ENCODE measurements around the gene SNAPIN.
"Not testable (repeated sequence)": the region's sequence is repeated elsewhere in the genome, so short reads cannot be mapped to it uniquely, and the experiment has no call there.

Gene SNAPIN

GRCh38 chr1:153646672-153647345 lies 11.7 kb upstream of the SNAPIN start:
- in situ Hi-C loops (cut with MboI; ENCODE audit: low sequenced_read_pairs), result no loop called here

DNA sequence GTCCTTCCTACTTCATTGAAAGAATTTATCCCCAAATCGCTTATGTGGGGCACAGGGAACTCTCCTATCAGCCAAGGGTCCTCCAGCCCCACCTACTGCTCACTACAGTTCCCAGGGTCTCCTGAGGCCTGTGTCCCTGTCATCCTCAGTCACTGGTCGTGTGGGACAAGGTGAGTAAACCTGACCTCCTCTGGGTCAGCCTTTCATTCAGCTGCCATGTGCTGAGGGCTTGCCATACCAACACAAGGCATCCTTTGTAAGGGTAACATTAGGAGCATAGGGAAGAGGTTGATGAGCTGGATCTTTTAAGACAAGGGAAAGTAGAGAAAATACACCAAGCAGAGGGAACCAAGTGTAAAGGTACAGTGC lies 11.2 kb upstream of the SNAPIN start:
- in situ Hi-C loops (cut with MboI; ENCODE audit: low sequenced_read_pairs), result no loop called here

- in situ Hi-C loops (cut with MboI; ENCODE audit: low sequenced_read_pairs), result no loop called here
Measured at GRCh38 chr1:153648000-153648643, 10.4 kb upstream of the SNAPIN start.

DNA sequence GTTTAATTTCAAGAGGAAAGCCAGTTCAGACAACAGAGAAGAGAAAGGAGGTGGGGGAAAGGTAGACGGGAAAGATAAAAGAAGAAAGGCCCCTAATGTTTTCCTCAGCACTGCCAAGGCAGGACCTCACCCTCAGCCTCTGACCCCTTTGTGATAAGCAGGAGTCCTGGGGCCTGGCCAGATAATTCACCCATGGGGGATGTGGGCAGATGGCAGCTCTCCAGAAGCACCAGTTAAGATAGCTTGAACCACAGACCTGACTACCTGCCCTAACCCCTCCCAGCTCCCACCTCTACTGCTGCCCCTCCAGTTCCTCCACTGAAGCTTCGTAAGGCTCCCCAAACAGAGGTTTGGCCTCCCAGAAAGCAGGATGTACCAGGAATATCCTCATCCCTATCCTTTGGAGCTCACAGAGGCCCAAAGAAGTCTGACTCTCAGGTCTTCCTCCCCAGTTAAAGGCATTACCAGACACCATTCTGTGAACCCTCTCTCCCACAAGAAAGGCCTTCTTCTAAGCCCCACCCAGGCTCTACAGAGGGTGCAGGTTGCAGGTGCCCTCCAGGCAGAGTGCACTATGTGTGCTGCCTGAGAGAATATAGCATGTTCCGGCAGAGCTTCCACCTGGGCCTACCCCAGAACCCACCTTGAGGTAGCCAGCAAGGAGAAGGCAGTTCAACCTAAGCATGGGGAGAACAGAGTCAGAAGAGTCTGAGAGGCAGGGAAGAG lies 9.2 kb upstream of the SNAPIN start:
- in situ Hi-C loops (cut with MboI; ENCODE audit: low sequenced_read_pairs), result no loop called here

- in situ Hi-C loops (cut with MboI; ENCODE audit: low sequenced_read_pairs), result no loop called here
Measured at GRCh38 chr1:153649863-153650235, 8.7 kb upstream of the SNAPIN start.

DNA sequence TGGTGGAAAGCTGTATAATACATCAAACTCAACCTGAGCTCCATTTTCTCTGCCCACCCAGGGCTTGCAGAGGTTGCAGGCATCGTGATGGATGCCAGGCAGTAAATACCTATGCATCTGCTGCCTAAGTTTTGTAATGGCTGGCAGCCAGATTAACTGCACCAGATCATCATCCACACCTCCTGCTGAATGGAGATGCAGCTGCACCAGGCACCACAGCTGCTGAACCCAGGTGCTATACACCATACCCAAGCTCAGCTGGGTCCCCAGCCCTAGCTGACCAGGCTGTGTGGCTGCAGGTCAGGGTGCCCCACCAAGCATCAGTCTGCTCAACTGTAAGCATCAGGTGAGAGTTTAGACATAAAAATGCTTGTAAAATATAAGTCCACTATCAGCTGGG lies 6.7 kb upstream of the SNAPIN start:
- in situ Hi-C loops (cut with MboI; ENCODE audit: low sequenced_read_pairs), result no loop called here

GRCh38 chr1:153652805-153653500 lies 5.5 kb upstream of the SNAPIN start:
- in situ Hi-C loops (cut with MboI; ENCODE audit: low sequenced_read_pairs), result no loop called here

- in situ Hi-C loops (cut with MboI; ENCODE audit: low sequenced_read_pairs), result no loop called here
Measured at GRCh38 chr1:153655333-153655732, 3.2 kb upstream of the SNAPIN start.

GRCh38 chr1:153659175-153659534 lies 652 bp downstream of the SNAPIN start:
- in situ Hi-C loops (cut with MboI; ENCODE audit: low sequenced_read_pairs), result no loop called here

GRCh38 chr1:153659656-153660055 lies 1.2 kb downstream of the SNAPIN start:
- in situ Hi-C loops (cut with MboI; ENCODE audit: low sequenced_read_pairs), result no loop called here

- in situ Hi-C loops (cut with MboI; ENCODE audit: low sequenced_read_pairs), result no loop called here
Measured at GRCh38 chr1:153661111-153661708, 2.7 kb downstream of the SNAPIN start.

- in situ Hi-C loops (cut with MboI; ENCODE audit: low sequenced_read_pairs), result no loop called here
Measured at GRCh38 chr1:153662269-153662668, 3.8 kb downstream of the SNAPIN start.

GRCh38 chr1:153663211-153663610 lies 4.7 kb downstream of the SNAPIN start:
- in situ Hi-C loops (cut with MboI; ENCODE audit: low sequenced_read_pairs), result no loop called here

- in situ Hi-C loops (cut with MboI; ENCODE audit: low sequenced_read_pairs), result no loop called here
Measured at GRCh38 chr1:153667439-153667838, 8.9 kb downstream of the SNAPIN start.

DNA sequence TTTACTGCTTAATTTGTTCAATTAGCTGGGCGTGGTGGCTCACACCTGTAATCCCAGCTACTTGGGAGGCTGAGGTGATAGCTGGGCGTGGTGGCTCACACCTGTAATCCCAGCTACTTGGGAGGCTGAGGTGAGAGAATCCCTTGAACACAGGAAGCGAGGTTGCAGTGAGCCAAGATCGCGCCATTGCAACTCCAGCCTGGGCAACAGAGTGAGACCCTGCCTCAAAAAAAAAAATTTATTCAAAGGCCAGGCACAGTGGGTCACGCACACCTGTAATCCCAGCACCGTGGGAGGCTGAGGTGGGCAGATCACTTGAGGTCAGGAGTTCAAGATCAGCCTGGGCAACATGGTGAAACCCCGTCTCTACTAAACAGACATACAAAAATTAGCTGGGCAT lies 10.2 kb downstream of the SNAPIN start:
- in situ Hi-C loops (cut with MboI; ENCODE audit: low sequenced_read_pairs), result not testable (repeated sequence)

DNA sequence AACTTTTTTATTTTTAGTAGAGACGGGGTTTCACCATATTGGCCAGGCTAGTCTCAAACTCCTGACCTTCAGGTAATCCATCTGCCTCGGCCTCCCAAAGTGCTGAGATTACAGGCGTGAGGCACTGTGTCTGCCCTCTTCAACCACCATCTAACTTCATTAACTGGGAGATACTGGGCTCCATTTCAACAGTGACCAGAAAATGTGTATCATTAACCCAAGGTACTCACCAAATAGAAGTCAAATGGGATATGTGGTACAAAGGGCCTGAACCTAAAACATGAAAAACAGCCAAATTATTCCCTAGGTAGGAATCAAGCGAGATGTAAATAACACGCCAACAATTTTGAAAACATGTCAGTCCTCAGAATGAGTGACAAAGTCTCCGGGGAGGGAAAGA lies 11.1 kb downstream of the SNAPIN start:
- in situ Hi-C loops (cut with MboI; ENCODE audit: low sequenced_read_pairs), result loop anchor here (10.0 kb wide), 1 partner anchor 295 kb away; the partner anchor contains the start of genes CREB3L4 and SLC39A1

GRCh38 chr1:153670257-153670858 lies 11.9 kb downstream of the SNAPIN start:
- in situ Hi-C loops (cut with MboI; ENCODE audit: low sequenced_read_pairs), result loop anchor here (10.0 kb wide), 1 partner anchor 294 kb away; the partner anchor contains the start of genes CREB3L4 and SLC39A1

DNA sequence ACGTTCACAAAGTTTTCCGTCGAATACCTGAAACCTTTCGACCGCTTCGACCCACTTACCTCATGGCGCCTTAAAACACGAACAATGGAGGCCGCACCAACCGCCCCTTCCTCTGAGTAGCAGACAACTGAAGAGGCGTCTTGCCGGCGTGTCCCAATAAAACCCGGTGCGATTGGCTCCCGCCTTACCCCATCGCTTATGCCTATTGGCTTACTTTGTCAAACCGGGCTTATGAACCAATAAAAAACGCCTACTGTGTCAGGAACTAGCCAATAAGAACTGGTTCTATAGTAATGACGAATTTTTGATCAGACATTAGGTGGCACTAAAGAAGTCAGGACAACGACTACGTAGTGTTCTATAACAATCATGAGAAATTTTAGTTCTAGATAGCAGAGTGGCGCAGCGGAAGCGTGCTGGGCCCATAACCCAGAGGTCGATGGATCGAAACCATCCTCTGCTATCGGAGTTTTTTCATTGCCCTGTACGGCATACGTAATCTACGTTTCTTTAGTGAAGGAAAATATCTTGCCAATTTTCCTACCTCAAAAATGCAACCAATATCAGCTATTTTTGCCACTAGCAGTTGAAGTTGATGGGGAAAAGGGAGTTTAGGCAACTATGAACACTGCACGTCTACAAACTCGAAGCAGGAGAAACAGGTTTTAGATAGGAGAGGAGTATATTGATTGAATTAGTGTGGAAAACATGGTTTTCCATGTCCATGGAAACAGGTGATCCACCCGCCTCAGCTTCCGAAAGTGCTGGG lies 12.5 kb downstream of the SNAPIN start, which contains the start of gene ILF2:
Gene ILF2 (minus strand): TSS at position 135 of the 769 bp plus-strand sequence. CDS start 71 bp downstream, at position 64.
- in situ Hi-C loops (cut with MboI; ENCODE audit: low sequenced_read_pairs), result loop anchor here (10.0 kb wide), 1 partner anchor 294 kb away; the partner anchor contains the start of genes CREB3L4 and SLC39A1

GRCh38 chr1:153671628-153672353 lies 13.3 kb downstream of the SNAPIN start:
- in situ Hi-C loops (cut with MboI; ENCODE audit: low sequenced_read_pairs), result loop anchor here (10.0 kb wide), 1 partner anchor 293 kb away; the partner anchor contains the start of genes CREB3L4 and SLC39A1

Data from HL-60/S4 treated with retinoic acid at 250 ng/mL for 4 days and 3 days (cell line).